Endothelial cell of umbilical vein (primary cell): Measurements from ENCODE around the gene CIRBP. TPM values are rescaled to one million over a fixed set of nuclear protein-coding genes. Genes with fewer than 3 reads are reported as not detected.

ENCODE experiments used
- BruUV-seq: library from RNA; stranded (reverse); fragments of 400-500 nt; replicated peaks from 2 replicates; lab custom pipeline; 2021; lab: Mats Ljungman, UMichigan
- CTCF ChIA-PET: fragments of 300-600, 350-600 bp; sonication (Branson Sonifier 250); formaldehyde crosslinking; loops from one replicate; lab custom pipeline; 2021; ENCODE audit warnings: antibody characterized with exemption, inconsistent platforms; lab: Charles Lee
- POLR2A ChIA-PET: fragments of 300-600, 350-600 bp; sonication (Branson Sonifier 250); formaldehyde crosslinking; loops from one replicate; lab custom pipeline; 2021; ENCODE audit warnings: antibody characterized with exemption, inconsistent platforms; lab: Charles Lee
- DNase-seq: peaks from one replicate; pipeline ENCODE4 v3.0.0-alpha.2; 2011; ENCODE audit warnings: low read depth, low spot score
- FAIRE-seq: peaks from 2 replicates; lab custom pipeline; 2011; peaks lifted over from hg19 to GRCh38; lab: Jason Lieb, UNC
- H2AFZ ChIP-seq: 2 replicates; pipeline ENCODE4 v1.6.0; 2012; ENCODE audit warnings: low read depth, low read length, control low read depth, inconsistent platforms
- H3K27ac ChIP-seq: 2 replicates; pipeline ENCODE4 v1.5.1; 2011; ENCODE audit warnings: low read depth, mild to moderate bottlenecking, control low read depth, low read length, moderate library complexity; ENCODE audit not compliant: insufficient read depth
- H3K27me3 ChIP-seq, 2 experiments: 2 replicates each; pipeline versions ENCODE4 v1.6.0 to v1.6.1; 2011; ENCODE audit warnings: low read length in 2 of 2, mixed read lengths in 1 of 2; ENCODE audit not compliant: control insufficient read depth in 2 of 2, insufficient read depth in 2 of 2
- H3K36me3 ChIP-seq, 2 experiments: 2 replicates in 1 of 2; 3 replicates in 1 of 2; pipeline ENCODE4 v1.5.1; 2011; ENCODE audit warnings: low read length in 2 of 2, mild to moderate bottlenecking in 1 of 2, moderate library complexity in 1 of 2; ENCODE audit not compliant: control insufficient read depth in 2 of 2, insufficient read depth in 2 of 2; ENCODE audit errors: extremely low read depth in 1 of 2
- H3K4me1 ChIP-seq: 3 replicates; pipeline ENCODE4 v1.5.1; 2011; ENCODE audit warnings: mild to moderate bottlenecking, low read length; ENCODE audit not compliant: control insufficient read depth, insufficient read depth; ENCODE audit errors: extremely low read depth
- H3K4me2 ChIP-seq: 2 replicates; pipeline ENCODE4 v1.6.1; 2011; ENCODE audit warnings: low read length, control low read depth, mixed read lengths; ENCODE audit not compliant: insufficient read depth
- H3K4me3 ChIP-seq, 3 experiments: fragments of 200-600 bp in 1 of 3; sonication (generic), shearing (Covaris generic) in 1 of 3; replicated peaks in 1 of 3; 2 replicates each; pipeline ENCODE4 v1.5.1; 2011 to 2016; ENCODE audit warnings: control low read depth in 3 of 3, low read length in 3 of 3, mild to moderate bottlenecking in 2 of 3, inconsistent platforms in 1 of 3, low read depth in 1 of 3, moderate library complexity in 1 of 3; ENCODE audit not compliant: insufficient read depth in 1 of 3
- H3K79me2 ChIP-seq: 2 replicates; pipeline ENCODE4 v1.6.0; 2012; ENCODE audit warnings: low read length, inconsistent platforms; ENCODE audit not compliant: control insufficient read depth, insufficient read depth
- H3K9ac ChIP-seq: replicated peaks from 2 replicates; pipeline ENCODE3; 2011; ENCODE audit warnings: low read length, control low read depth; ENCODE audit not compliant: insufficient read depth; ENCODE audit errors: extremely low read depth
- H3K9me1 ChIP-seq: replicated peaks from 3 replicates; pipeline ENCODE4 v1.6.0; 2011; ENCODE audit warnings: mild to moderate bottlenecking, low read length; ENCODE audit not compliant: control insufficient read depth, insufficient read depth; ENCODE audit errors: extremely low read depth
- H3K9me3 ChIP-seq: replicated peaks from 2 replicates; pipeline ENCODE4 v1.5.1; 2012; ENCODE audit warnings: low read length, inconsistent platforms; ENCODE audit not compliant: control insufficient read depth, insufficient read depth
- H4K20me1 ChIP-seq: replicated peaks from 2 replicates; pipeline ENCODE3; 2011; ENCODE audit warnings: mild to moderate bottlenecking, low read length; ENCODE audit not compliant: control insufficient read depth, insufficient read depth; ENCODE audit errors: extremely low read depth
- FOS ChIP-seq: IDR thresholded peaks from 2 replicates; pipeline ENCODE4 v1.6.1; 2011; ENCODE audit warnings: mild to moderate bottlenecking, low read length, moderate library complexity, borderline replicate concordance; ENCODE audit not compliant: insufficient read depth
- GATA2 ChIP-seq: IDR thresholded peaks from 2 replicates; pipeline ENCODE4 v1.7.0; 2011; ENCODE audit warnings: low read depth, mild to moderate bottlenecking, moderate library complexity, mixed read lengths, low read length; ENCODE audit not compliant: insufficient read length, insufficient read depth
- JUN ChIP-seq: IDR thresholded peaks from 2 replicates; pipeline ENCODE4 v1.6.1; 2011; ENCODE audit warnings: borderline replicate concordance, low read depth; ENCODE audit not compliant: insufficient read length, insufficient read depth
- dilution Hi-C: fragments of 300-500 bp; cut with MboI; formaldehyde crosslinking; loops from one replicate; pipeline ENCODE4 v1.15.0; 2019; ENCODE audit warnings: low sequenced_read_pairs; ENCODE audit not compliant: extremely low pct_ligation_motif_present
- intact Hi-C: fragments of 100-400 bp; cut with micrococcal nuclease; formaldehyde crosslinking; loops from one replicate; pipeline ENCODE4 v1.10.0; 2022
- polyA plus RNA-seq, 4 experiments: library from polyadenylated mRNA; depleted of rRNA in 3 of 4; stranded (reverse) in 3 of 4; unstranded in 1 of 4; fragments of >200 nt; gene quantifications; 2 replicates each; pipeline versions ENCODE4 v1.2.1 to v1.2.3, GENCODE V29; 2011 to 2012; ENCODE audit warnings: missing spikeins in 1 of 4
- total RNA-seq: library from RNA; stranded (reverse); gene quantifications from 2 replicates; pipeline ENCODE4 v1.2.3, GENCODE V29; 2021
- TF ChIP-seq, protein P1 (sequence below), 2 donors: IDR thresholded peaks; 1 replicate in 1 of 2; 2 replicates in 1 of 2; pipeline ENCODE4 v1.5.1; 2011; ENCODE audit warnings: low read length in 2 of 2, mild to moderate bottlenecking in 2 of 2, moderate library complexity in 2 of 2, control low read depth in 1 of 2, inconsistent platforms in 1 of 2, low read depth in 1 of 2; ENCODE audit not compliant: insufficient read depth in 1 of 2; ENCODE audit errors: extremely low read depth in 1 of 2

CIRBP gene
- total and polyA plus RNA-seq, 2 donors (not counting 3 experiments of a cell fraction or from before 2014, with no cell fraction given): 225 to 439 TPM

DNA sequence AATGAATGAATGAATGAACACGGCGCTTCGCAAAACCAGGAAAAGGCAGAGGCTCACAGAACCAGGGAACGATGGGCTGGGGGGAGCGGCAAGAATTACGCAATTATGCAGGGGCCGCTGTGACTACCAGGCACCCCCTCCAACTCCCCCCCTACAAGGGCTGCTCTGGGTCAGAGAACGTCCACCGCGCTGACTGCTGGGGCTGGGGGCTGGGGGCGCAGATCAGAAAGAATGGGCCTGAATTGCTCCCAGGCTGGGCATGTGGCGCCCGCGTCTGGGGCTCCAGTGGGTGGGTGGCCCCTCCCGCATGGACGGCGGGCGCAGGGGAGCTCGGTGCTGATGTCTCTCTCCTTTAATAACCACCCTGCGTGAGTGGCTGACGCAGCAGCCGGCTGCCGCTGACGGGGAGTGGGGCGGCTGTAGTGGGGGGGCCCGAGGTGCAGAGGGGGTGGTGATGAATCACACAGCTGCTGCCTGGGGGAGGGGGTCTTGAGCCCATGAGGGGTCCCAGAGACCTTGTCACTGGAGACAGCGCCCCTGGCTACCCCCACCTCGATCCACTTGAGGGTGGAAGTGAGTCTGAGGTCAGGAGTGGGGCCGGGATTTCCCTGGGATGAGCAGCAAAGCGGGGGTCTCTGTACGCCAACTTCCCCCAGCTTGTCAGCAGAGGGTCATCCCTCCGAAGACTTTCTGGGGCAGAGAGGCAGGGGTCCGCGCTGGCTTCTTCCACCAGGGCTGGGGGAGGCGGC is 1.5 kb upstream of the CIRBP start:
- intact Hi-C loops: no loop called here
- peaks cover 38% of the 10 kb centered on the region for H3K4me1 ChIP-seq

More for the DNA sequence above, 1.5 kb upstream of the CIRBP start:
- Histone ChIP-seq H3K9ac (no peak overlapping the region), H3K27ac (no peak overlapping the region), H3K9me1 (no peaks in the 10 kb centered on the region), H3K9me3 (no peaks in the 10 kb centered on the region), H3K79me2 (peaks cover 29% of the 10 kb centered on the region), H3K27me3 (no peaks in the 10 kb centered on the region), H3K36me3 (peaks cover 12 to 18% of the 10 kb centered on the region in 2 experiments), H2AFZ (no peak overlapping the region), H3K4me3 (no peak overlapping the region), H4K20me1 (no peaks in the 10 kb centered on the region), H3K4me2 (no peak overlapping the region)
- dilution Hi-C loops: no loop called here
- ChIA-PET CTCF (interaction anchor here (1.4 to 7.2 kb wide), 3 partner anchors 14 to 24 kb away, joined by 3 to 1001 read pairs (median 89); partner anchors contain the start of gene ATP5F1D), POLR2A (interaction anchor here (1.2 kb wide), 1 partner anchor 15 kb away, joined by 3 read pairs; no protein-coding TSS in a partner anchor)
- BruUV-seq: no TSS peak
- TF ChIP-seq JUN: no peak
- TF ChIP-seq, protein P1, sequence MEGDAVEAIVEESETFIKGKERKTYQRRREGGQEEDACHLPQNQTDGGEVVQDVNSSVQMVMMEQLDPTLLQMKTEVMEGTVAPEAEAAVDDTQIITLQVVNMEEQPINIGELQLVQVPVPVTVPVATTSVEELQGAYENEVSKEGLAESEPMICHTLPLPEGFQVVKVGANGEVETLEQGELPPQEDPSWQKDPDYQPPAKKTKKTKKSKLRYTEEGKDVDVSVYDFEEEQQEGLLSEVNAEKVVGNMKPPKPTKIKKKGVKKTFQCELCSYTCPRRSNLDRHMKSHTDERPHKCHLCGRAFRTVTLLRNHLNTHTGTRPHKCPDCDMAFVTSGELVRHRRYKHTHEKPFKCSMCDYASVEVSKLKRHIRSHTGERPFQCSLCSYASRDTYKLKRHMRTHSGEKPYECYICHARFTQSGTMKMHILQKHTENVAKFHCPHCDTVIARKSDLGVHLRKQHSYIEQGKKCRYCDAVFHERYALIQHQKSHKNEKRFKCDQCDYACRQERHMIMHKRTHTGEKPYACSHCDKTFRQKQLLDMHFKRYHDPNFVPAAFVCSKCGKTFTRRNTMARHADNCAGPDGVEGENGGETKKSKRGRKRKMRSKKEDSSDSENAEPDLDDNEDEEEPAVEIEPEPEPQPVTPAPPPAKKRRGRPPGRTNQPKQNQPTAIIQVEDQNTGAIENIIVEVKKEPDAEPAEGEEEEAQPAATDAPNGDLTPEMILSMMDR (IDR thresholded peaks at IDR 0.05; ENCODE audit: extremely low read depth in 1 of 2, insufficient read depth in 1 of 2, low read depth in 1 of 2, low read length in 2 of 2): no peak
- no peak for TF ChIP-seq GATA2
- TF ChIP-seq FOS: no peak
- DNase-seq (no peak), FAIRE-seq (no peak)
